GM12878 (cell line): ENCODE measurements around the gene CAB39. TPM values are rescaled to one million over a fixed set of nuclear protein-coding genes. Genes with fewer than 3 reads are reported as not detected.

Source experiments
- ATAC-seq: fragments of 200-7000 bp; cut with Tn5 transposase; 3 replicates; pipeline ENCODE4 v1.9.1; 2020; ENCODE audit warnings: mild to moderate bottlenecking, moderate library complexity
- BruUV-seq: library from RNA; stranded (reverse); fragments of 400-500 nt; replicated peaks from 2 replicates; lab custom pipeline; 2021; lab: Mats Ljungman, UMichigan
- CTCF ChIA-PET: fragments of 300-600 bp; sonication (Branson Sonifier 250); formaldehyde crosslinking; extraction: SDS; loops from one replicate; lab custom pipeline; 2021; ENCODE audit warnings: inconsistent platforms; lab: Yijun Ruan, JAX
- POLR2A ChIA-PET: fragments of 350-600 bp; formaldehyde crosslinking; extraction: SDS; loops from one replicate; lab custom pipeline; 2021; ENCODE audit warnings: inconsistent platforms; lab: Charles Lee
- RAD21 ChIA-PET: fragments of 300-600 bp; sonication (Branson Sonifier 250); formaldehyde crosslinking; loops from one replicate; lab custom pipeline; 2023; ENCODE audit warnings: antibody characterized with exemption; ENCODE audit not compliant: unreplicated experiment; lab: Charles Lee
- SMC1A ChIA-PET: fragments of 300-600 bp; sonication (Branson Sonifier 250); formaldehyde crosslinking; loops from one replicate; lab custom pipeline; 2023; ENCODE audit not compliant: unreplicated experiment, uncharacterized antibody; lab: Charles Lee
- DNase-seq: peaks from one replicate; pipeline ENCODE4 v3.0.0-alpha.2; 2011; ENCODE audit warnings: low read depth, low spot score
- FAIRE-seq: peaks from 3 replicates; lab custom pipeline; 2011; peaks lifted over from hg19 to GRCh38; lab: Jason Lieb, UNC
- H2AFZ ChIP-seq: 2 replicates; pipeline ENCODE4 v1.6.0; 2011; ENCODE audit warnings: low read depth, low read length, control low read depth; ENCODE audit not compliant: control insufficient read depth
- H3K27ac ChIP-seq: 2 replicates; pipeline ENCODE4 v1.5.1; 2011; ENCODE audit warnings: control low read depth; ENCODE audit not compliant: control insufficient read depth, insufficient read depth
- H3K27me3 ChIP-seq, 2 experiments: replicated peaks in 1 of 2; 2 replicates each; pipeline versions ENCODE4 v1.6.0 to v1.6.1; 2011; ENCODE audit warnings: low read length in 1 of 2; ENCODE audit not compliant: control insufficient read depth in 2 of 2, insufficient read depth in 2 of 2
- H3K36me3 ChIP-seq, 2 experiments: 2 replicates each; pipeline ENCODE4 v1.5.1; 2011; ENCODE audit warnings: low read length in 1 of 2; ENCODE audit not compliant: control insufficient read depth in 2 of 2, insufficient read depth in 2 of 2
- H3K4me1 ChIP-seq: 2 replicates; pipeline ENCODE4 v1.6.1; 2011; ENCODE audit warnings: mild to moderate bottlenecking, low read length, moderate library complexity, mixed read lengths; ENCODE audit not compliant: control insufficient read depth, insufficient read depth
- H3K4me2 ChIP-seq: 2 replicates; pipeline ENCODE4 v1.6.0; 2011; ENCODE audit warnings: control low read depth; ENCODE audit not compliant: control insufficient read depth, insufficient read depth
- H3K4me3 ChIP-seq: fragments of 200-600 bp; sonication (generic); 2 replicates; pipeline ENCODE4 v1.5.1; 2016
- H3K79me2 ChIP-seq: 2 replicates; pipeline ENCODE4 v1.6.0; 2011; ENCODE audit warnings: low read length; ENCODE audit not compliant: control insufficient read depth, insufficient read depth
- H3K9ac ChIP-seq: 2 replicates; pipeline ENCODE4 v1.8.0; 2011; ENCODE audit warnings: low read length, control low read depth, mixed read lengths; ENCODE audit not compliant: control insufficient read depth, insufficient read depth
- H3K9me3 ChIP-seq: replicated peaks from 3 replicates; pipeline ENCODE4 v1.5.1; 2011; ENCODE audit warnings: mild to moderate bottlenecking, low read length; ENCODE audit not compliant: control insufficient read depth, insufficient read depth
- H4K20me1 ChIP-seq: 2 replicates; pipeline ENCODE4 v1.6.0; 2011; ENCODE audit not compliant: control insufficient read depth, insufficient read depth
- HDAC6 ChIP-seq: fragments of 200-600 bp; sonication (generic); IDR thresholded peaks from one replicate; pipeline ENCODE4 v1.8.0; 2017; ENCODE audit warnings: antibody characterized with exemption; ENCODE audit not compliant: unreplicated experiment
- NR2C2 ChIP-seq: IDR thresholded peaks from 2 replicates; pipeline ENCODE4 v1.6.1; 2011; ENCODE audit warnings: borderline replicate concordance, low read depth; ENCODE audit not compliant: control insufficient read depth, insufficient read length
- RFX5 ChIP-seq: IDR thresholded peaks from 2 replicates; pipeline ENCODE4 v1.6.1; 2011; ENCODE audit warnings: low read depth, low read length, improper control_type of control experiment
- WGBS: methylation state at CpG from one replicate; pipeline ENCODE4 v1.1.6; 2016; ENCODE audit warnings: low lambda C conversion rate; ENCODE audit not compliant: insufficient replicate concordance, insufficient coverage; ENCODE audit errors: missing lambda C conversion rate; 5-methylcytosine and 5-hydroxymethylcytosine counted together
- in situ Hi-C: fragments of 300-500 bp; cut with MboI; formaldehyde crosslinking; loops from 9 replicates; pipeline ENCODE4 v1.14.3; 2018; ENCODE audit warnings: mixed read lengths
- intact Hi-C: fragments of 100-400 bp; cut with micrococcal nuclease; formaldehyde crosslinking; loops from one replicate; pipeline ENCODE4 v1.14.2; 2022; ENCODE audit not compliant: unreplicated experiment
- polyA plus RNA-seq, 11 experiments: library from polyadenylated mRNA; depleted of rRNA in 4 of 11; unstranded in 6 of 11; stranded (reverse) in 5 of 11; fragments of >200 nt; fragmentation: Nextera tagmentation in 4 of 11; fragmentation: Illumina TruSeq in 1 of 11; extraction: Ambion mirVana in 4 of 11; extraction: Trizol in 1 of 11; gene quantifications; 1 replicate in 1 of 11; 2 replicates in 10 of 11; pipeline versions ENCODE4 v1.2.1 to v1.2.3, GENCODE V29; 2011 to 2016; ENCODE audit warnings: inconsistent platforms in 2 of 11, missing spikeins in 2 of 11, low read depth in 1 of 11
- total RNA-seq, 4 experiments: library from RNA; depleted of rRNA in 3 of 4; stranded (reverse); fragments of >200 nt in 3 of 4; fragmentation: Illumina TruSeq in 1 of 4; extraction: Trizol in 1 of 4; gene quantifications; 2 replicates each; pipeline versions ENCODE4 v1.2.1 to v1.2.3, GENCODE V29; 2013 to 2021
- TF ChIP-seq, protein P1 (sequence below): fragments of 450-650 bp; IDR thresholded peaks from 2 replicates; pipeline ENCODE4 v1.6.1; 2016; ENCODE audit warnings: mild to moderate bottlenecking
- TF ChIP-seq, protein P2 (sequence below): IDR thresholded peaks from 2 replicates; pipeline ENCODE4 v1.6.1; 2012; ENCODE audit warnings: low read length, inconsistent platforms

CAB39 gene
- total and polyA plus RNA-seq, 10 of the 15 experiments (the other 5 are each of a cell fraction or from before 2014, with no cell fraction given): 13.3 to 129 (median 62.9) TPM

DNA sequence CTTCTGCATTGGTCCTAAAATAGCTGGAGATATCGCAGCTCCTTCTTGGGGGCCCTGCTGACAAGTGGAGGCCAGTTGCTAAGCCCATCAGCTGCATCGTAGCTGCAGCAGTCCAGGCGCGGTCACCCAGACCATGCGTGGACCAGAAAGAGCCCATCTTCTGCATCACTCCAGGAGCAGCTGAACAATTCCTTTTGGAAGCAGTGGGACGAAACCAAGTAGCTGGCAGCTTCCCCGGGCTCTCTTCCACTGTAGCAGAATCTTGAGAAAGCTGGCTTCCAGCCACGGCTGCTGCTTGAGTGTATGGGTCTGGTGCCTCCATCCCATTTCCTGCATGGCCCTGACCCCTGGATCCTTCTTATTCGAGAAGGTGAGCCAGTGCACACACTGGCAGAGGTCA is 22.2 kb upstream of the CAB39 start (continued):
- no peak for TF ChIP-seq NR2C2

DNA sequence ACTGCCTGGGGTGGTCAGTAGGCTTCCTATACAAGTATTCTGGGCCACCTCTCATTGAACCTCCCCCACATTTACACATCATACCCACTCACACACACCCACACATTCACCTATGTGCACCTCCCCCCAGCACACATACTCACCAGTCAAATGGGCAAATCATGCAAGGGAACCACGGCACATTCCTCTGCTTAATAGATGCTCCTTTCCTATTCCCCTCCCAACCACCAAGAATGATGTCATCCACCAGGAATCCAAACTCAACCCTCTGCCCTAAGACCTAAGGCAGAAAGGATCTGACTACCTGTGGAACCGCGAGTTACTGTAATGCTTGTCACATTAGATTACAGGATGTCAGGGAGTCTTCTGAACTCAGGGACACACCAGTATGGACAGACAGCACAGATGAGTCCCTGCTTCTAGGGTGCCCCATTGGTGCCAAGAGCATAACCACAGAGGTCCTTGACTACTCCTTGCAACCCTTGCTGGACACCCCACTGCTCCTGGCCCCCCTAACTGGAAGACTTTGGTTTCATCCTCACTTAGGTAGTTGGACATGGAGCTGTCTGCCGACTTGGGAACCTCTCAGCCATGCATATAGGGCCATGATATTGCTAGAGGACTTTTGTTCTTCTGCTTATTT is 21.5 kb upstream of the CAB39 start:
- FAIRE-seq: no peak
- ChIA-PET CTCF (interaction anchor here (1.0 kb wide), 1 partner anchor 14 kb away, joined by 3 read pairs; no protein-coding TSS in a partner anchor), SMC1A (no interaction called here), RAD21 (no interaction called here), POLR2A (no interaction called here)
- 94% methylated on average over 4 of the region's 4 CpGs for WGBS
- Histone ChIP-seq H2AFZ (no peak overlapping the region), H3K9me3 (no peaks in the 10 kb centered on the region), H3K79me2 (no peaks in the 10 kb centered on the region), H3K4me2 (no peak overlapping the region), H3K36me3 (no peaks in the 10 kb centered on the region), H4K20me1 (no peaks in the 10 kb centered on the region), H3K27me3 (no peaks in the 10 kb centered on the region), H3K4me1 (peaks cover 3% of the 10 kb centered on the region; the same call in 1 of the 2 replicates), H3K4me3 (no peak overlapping the region), H3K9ac (no peak overlapping the region), H3K27ac (no peak overlapping the region)
- DNase-seq: no peak
- TF ChIP-seq, protein P1, sequence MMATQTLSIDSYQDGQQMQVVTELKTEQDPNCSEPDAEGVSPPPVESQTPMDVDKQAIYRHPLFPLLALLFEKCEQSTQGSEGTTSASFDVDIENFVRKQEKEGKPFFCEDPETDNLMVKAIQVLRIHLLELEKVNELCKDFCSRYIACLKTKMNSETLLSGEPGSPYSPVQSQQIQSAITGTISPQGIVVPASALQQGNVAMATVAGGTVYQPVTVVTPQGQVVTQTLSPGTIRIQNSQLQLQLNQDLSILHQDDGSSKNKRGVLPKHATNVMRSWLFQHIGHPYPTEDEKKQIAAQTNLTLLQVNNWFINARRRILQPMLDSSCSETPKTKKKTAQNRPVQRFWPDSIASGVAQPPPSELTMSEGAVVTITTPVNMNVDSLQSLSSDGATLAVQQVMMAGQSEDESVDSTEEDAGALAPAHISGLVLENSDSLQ: no peak
- TF ChIP-seq RFX5 (no peak), HDAC6 (no peak)
- TF ChIP-seq, protein P2, sequence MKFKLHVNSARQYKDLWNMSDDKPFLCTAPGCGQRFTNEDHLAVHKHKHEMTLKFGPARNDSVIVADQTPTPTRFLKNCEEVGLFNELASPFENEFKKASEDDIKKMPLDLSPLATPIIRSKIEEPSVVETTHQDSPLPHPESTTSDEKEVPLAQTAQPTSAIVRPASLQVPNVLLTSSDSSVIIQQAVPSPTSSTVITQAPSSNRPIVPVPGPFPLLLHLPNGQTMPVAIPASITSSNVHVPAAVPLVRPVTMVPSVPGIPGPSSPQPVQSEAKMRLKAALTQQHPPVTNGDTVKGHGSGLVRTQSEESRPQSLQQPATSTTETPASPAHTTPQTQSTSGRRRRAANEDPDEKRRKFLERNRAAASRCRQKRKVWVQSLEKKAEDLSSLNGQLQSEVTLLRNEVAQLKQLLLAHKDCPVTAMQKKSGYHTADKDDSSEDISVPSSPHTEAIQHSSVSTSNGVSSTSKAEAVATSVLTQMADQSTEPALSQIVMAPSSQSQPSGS: no peak
- no TSS peak for BruUV-seq
- ATAC-seq: no peak
- in situ Hi-C loops: no loop called here
- intact Hi-C loops: no loop called here
